GM10266 (cell line): ENCODE data around the gene OR51I2.

Experiments
- DNase-seq: peaks from one replicate; pipeline ENCODE4 v3.0.0; 2012; ENCODE audit errors: extremely low spot score
- TF ChIP-seq, protein P1 (sequence below): IDR thresholded peaks from 2 replicates; pipeline ENCODE4 v1.5.1; 2012; ENCODE audit warnings: mild to moderate bottlenecking, low read depth; ENCODE audit not compliant: control insufficient read depth, insufficient read depth; ENCODE audit errors: missing control alignments

The OR51I2 gene

DNA sequence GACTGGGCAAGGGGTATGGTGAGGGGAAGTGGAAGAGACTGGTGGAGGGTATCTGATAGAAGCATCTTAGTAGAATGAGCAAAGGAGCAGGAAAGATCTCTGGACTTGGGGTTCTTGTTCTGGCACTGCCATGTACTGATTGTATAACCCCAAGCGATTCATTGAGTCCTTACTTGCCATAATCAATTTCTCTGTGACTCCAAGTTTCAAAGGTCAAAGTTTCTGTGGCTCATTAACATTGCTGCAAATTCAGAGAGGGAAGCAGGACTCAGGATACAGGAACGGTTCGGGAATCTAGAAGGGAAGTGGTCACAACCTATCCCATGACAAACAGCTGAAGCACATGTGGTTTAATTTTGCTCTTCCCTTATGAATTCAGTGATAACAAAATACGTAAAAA, 309 bp downstream of the OR51I2 start:
- TF ChIP-seq, protein P1, sequence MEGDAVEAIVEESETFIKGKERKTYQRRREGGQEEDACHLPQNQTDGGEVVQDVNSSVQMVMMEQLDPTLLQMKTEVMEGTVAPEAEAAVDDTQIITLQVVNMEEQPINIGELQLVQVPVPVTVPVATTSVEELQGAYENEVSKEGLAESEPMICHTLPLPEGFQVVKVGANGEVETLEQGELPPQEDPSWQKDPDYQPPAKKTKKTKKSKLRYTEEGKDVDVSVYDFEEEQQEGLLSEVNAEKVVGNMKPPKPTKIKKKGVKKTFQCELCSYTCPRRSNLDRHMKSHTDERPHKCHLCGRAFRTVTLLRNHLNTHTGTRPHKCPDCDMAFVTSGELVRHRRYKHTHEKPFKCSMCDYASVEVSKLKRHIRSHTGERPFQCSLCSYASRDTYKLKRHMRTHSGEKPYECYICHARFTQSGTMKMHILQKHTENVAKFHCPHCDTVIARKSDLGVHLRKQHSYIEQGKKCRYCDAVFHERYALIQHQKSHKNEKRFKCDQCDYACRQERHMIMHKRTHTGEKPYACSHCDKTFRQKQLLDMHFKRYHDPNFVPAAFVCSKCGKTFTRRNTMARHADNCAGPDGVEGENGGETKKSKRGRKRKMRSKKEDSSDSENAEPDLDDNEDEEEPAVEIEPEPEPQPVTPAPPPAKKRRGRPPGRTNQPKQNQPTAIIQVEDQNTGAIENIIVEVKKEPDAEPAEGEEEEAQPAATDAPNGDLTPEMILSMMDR: no peak
- DNase-seq: no peak

DNA sequence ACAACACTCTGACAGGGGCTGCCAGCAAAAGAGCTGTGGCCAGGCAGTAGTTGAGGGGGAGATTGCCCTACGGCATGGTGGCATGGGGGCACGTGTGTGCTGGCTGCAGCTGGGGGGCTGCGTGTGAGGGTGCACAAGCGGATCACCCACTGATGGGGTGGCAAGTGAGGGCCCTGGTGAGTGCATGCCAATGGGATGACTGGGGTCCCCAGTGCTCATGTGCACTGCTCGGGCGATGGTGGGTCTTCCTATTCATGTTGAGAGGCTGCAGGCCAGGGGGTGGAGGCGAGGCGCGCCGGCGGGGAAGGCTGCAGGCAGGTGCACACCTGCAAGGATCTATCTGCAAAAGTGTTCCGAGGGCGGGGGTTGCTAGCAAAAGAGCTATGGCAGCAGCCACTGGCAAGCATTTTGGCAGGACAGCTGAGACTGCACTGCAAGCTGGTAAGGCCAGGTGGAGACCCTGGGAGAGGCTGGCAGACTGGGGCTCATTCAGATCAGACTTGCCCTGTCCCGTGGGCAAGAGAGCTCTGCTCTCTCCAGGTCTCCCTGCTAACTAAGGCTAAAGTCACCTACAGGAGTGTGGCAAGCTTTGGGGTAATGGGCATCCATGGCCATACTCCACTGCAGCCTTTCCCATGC, 12.0 kb downstream of the OR51I2 start:
- TF ChIP-seq, protein P1: no peak
- DNase-seq: no peak

DNA sequence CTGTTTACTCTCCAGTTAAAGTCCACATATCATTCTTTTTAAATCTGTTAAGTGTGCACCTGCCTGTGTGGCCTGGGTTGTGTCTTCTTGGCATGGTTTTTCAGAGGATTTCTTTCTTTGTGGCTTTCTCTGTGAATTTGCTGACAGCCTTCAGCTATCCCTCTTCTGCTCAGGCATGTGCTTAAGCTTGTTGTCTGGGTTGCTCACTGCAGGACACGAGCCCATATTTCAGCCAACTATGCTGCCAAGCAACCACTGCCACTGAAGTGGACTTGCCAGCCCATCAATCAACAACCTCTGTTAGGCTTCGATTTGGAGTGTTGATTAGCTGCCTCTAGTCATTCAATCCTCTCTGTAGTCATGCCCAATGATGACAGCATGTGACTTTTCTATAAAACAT, 18.4 kb downstream of the OR51I2 start:
- TF ChIP-seq, protein P1: no peak
- no peak for DNase-seq

DNA sequence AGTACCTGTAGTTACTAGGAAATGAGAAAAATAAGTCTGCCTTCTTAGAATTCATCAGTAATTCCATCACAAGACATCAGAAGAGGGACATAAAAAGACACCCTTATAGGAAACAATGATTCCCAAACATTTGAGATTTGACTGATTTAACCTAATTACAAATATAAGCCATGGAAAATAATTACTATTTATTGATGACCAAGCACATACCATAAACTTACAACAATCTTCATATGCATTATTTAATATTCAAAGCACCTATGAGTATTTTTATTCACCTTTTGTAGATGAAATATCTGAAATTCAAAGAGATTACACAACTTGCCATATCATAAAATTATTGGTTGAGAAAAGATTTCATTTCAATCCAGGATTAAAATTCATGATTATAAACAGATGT, 24.8 kb downstream of the OR51I2 start:
- no peak for DNase-seq
- TF ChIP-seq, protein P1: no peak

DNA sequence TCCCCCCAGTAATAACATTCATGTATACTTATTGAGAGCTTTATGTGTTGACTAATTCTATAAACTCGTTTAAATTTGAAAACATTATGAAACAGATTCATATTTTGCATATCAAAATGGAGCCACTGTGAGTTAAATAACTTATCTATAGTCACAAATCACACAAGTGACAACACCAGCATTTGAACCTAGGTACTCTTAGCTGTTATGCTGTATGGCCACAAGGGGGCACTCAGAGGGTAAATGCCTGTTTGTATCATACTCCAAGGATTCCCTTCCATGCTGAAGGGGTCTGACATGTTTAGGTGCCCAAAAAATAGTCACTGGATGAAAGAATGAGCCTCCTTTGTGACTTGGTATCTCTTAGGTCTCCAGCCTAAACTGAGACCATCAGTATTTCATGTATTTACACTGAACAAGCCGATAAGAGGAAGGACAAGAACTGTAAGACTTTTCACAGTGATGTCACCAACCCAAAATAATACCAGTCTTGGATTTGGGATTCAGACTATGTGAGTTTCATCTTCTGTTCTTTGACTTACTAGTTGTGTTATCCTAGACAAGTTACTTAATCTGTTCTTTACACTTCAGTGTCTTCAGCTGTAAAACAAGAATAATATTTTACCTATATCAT, 27.2 kb downstream of the OR51I2 start:
- TF ChIP-seq, protein P1: peak; percentile 72
- peak; percentile 60 for DNase-seq

DNA sequence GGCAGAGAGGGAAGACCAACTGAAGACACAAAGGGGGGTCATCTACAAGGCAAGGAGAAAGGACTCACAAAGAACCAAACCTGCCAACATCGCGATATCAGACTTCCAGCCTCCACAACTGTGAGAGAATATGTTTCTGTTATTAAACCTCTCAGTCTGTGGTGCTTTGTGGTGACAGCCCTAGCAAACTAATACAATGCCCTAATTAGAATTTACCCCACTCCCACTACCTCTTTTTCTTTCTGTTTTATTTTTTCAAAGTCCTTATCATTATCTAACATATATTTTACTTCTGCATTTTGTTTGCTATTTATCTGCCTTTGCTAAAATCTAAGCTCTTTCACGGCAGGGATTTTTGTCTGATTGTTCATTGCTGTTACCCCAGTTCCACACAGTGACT, 36.9 kb downstream of the OR51I2 start:
- DNase-seq: no peak
- TF ChIP-seq, protein P1: no peak

DNA sequence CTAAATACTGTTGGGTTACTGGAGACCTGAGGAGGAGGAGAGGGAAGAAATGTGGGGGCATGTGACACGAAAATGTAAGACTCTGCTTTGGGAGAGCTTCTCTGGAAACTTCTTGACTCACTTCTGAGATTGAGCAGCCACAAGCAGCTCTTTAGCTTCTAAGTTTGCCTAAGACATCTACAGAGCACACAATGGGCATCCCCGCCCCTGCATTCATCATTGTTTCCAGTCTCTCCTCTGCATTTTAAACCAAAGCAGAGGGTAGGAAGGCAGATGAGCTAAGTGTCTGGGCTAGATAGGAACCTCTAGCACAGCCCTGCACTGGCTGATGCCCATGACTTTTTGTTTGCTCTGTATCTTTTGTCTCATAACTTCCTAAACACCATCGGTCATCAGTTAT, 37.3 kb downstream of the OR51I2 start:
- no peak for DNase-seq
- TF ChIP-seq, protein P1: no peak
